Head of caudate nucleus (tissue), 42 donors: ENCODE results near the gene B3GALT5.

Source experiments
- DNase-seq, 42 donors: peaks; one replicate each; pipeline versions ENCODE4 v3.0.0 to v3.0.0-alpha.2; 2020 to 2021; ENCODE audit warnings: mixed read lengths in 7 of 42
- intact Hi-C: fragments of 100-400 bp; cut with DNase I; formaldehyde crosslinking; loops from one replicate; pipeline ENCODE4 v1.15.0; 2022

Gene B3GALT5

GRCh38 chr21:39602076-39602689 is 10.6 kb upstream of the B3GALT5 start:
- no peak for DNase-seq
- intact Hi-C loops: no loop called here

GRCh38 chr21:39602793-39603192 is 9.9 kb upstream of the B3GALT5 start:
- intact Hi-C loops: no loop called here
- DNase-seq: no peak

- intact Hi-C loops: no loop called here
- peak; percentile 62 to 95 (median 83) for DNase-seq
Observed at GRCh38 chr21:39604951-39605350, 7.8 kb upstream of the B3GALT5 start.

- DNase-seq: no peak
- intact Hi-C loops: no loop called here
Observed at GRCh38 chr21:39610703-39611102, 2.0 kb upstream of the B3GALT5 start.

GRCh38 chr21:39611551-39612190 is 1.1 kb upstream of the B3GALT5 start:
- DNase-seq: peak in 35 of 42 donors; percentile 37 to 82 (median 58)
- intact Hi-C loops: no loop called here

GRCh38 chr21:39613041-39613934 is 548 bp downstream of the B3GALT5 start:
- intact Hi-C loops: no loop called here
- peak in 2 of 42 donors; percentile 24 to 32 for DNase-seq

GRCh38 chr21:39616211-39616772 is 3.6 kb downstream of the B3GALT5 start:
- intact Hi-C loops: no loop called here
- no peak for DNase-seq

GRCh38 chr21:39620856-39621255 is 8.1 kb downstream of the B3GALT5 start:
- intact Hi-C loops: no loop called here
- no peak for DNase-seq

GRCh38 chr21:39625211-39625895 is 12.6 kb downstream of the B3GALT5 start:
- intact Hi-C loops: no loop called here
- peak in 1 of 42 donors; percentile 6 for DNase-seq

GRCh38 chr21:39628385-39628784 is 15.6 kb downstream of the B3GALT5 start:
- intact Hi-C loops: no loop called here
- no peak for DNase-seq

- intact Hi-C loops: no loop called here
- peak in 1 of 42 donors; percentile 3 for DNase-seq
Observed at GRCh38 chr21:39630191-39630591, 17.5 kb downstream of the B3GALT5 start.

GRCh38 chr21:39630827-39631226 is 18.1 kb downstream of the B3GALT5 start:
- intact Hi-C loops: no loop called here
- DNase-seq: peak in 1 of 42 donors; percentile 6

- intact Hi-C loops: no loop called here
- no peak for DNase-seq
Observed at GRCh38 chr21:39631842-39632562, 19.3 kb downstream of the B3GALT5 start.

GRCh38 chr21:39632796-39633442 is 20.2 kb downstream of the B3GALT5 start:
- peak in 1 of 42 donors; percentile 0 for DNase-seq
- intact Hi-C loops: no loop called here

- intact Hi-C loops: no loop called here
Observed at GRCh38 chr21:39633770-39634181, 21.0 kb downstream of the B3GALT5 start.

GRCh38 chr21:39634507-39634906 is 21.8 kb downstream of the B3GALT5 start:
- intact Hi-C loops: no loop called here
- no peak for DNase-seq

More at GRCh38 chr21:39633770-39634181, 21.0 kb downstream of the B3GALT5 start:
- DNase-seq: peak in 2 of 42 donors; percentile 2 to 29

GRCh38 chr21:39637197-39637970 is 24.6 kb downstream of the B3GALT5 start:
- intact Hi-C loops: no loop called here

More at GRCh38 chr21:39637197-39637970, 24.6 kb downstream of the B3GALT5 start:
- DNase-seq: peak in 1 of 42 donors; percentile 3
